Measurements from ENCODE around the gene CABYR.
"Not testable (repeated sequence)": the region's sequence is repeated elsewhere in the genome, so short reads cannot be mapped to it uniquely, and the experiment has no call there.

The CABYR gene

DNA sequence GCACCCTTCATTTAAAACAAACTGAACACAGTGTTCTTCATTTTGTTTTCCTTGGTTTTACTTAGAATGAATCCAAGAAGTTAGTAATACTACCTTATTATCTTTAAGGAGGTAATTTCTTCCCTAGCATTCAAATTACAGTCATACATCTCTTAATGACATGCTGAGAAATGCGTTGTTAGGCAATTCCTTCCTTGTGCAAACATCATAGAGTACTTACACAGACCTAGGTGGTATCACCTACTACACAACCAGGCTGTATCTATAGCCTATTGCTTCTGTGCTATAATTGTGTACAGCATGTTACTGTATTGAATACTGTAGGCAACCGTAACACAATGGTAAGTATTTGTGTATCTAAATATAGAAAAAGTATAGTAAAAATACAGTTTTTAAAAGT, 8.4 kb upstream of the CABYR start:
- DNase-seq = no peak

DNA sequence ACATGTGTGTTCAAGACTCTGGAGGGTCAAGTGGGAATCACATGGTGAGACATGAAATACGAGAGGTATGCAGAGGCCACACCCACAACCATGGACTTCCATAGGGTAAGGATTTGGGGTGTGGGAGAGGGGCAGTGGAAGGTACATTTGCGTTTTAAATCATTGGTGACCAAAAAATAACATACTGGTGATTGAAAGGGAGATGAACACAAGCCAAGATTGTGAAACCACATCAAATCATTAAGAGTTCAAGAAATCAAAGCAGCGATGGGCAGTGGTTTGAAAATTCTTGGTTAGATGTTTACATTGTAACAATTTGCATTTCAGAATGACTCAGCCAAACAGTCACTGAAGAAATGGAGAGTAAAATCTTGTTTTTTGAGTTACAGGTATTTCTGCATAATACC, 1.9 kb upstream of the CABYR start:
- DNase-seq = no peak

DNA sequence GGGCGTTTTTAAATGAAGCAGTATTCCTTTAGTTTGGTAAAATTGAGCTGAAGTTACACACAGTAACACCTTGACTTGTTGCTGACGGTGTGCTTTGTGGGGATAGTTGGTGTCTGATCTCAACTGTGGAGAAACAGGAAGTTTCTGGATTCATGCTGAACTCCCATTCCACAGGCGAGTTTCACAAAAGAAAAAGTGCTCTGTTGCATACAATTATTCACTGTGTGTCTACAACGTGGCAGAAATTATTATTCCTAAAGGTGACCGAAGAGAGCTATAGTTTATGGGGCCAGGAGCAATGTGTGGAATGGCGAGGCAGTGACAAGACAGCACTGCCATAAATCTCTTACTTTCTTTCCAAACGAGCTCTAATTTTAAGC, 463 bp upstream of the CABYR start:
- DNase-seq = no peak

DNA sequence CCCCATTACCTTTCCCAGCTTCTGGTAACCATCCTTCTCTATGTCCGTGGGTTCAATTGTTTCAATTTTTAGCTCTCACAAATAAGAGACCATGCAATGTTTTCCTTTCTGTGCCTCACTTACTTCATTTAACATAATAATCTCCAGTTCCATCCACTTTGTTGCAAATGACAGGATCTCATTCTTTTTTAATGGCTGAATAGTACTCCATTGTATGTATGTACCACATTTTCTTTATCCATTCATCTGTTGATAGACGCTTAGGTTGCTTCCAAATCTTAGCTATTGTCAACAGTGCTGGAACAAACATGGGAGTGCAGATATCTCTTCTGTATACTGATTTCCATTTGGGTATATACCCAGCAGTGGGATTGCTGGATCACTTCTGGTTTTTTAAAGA, 1.8 kb downstream of the CABYR start:
- no peak for DNase-seq

DNA sequence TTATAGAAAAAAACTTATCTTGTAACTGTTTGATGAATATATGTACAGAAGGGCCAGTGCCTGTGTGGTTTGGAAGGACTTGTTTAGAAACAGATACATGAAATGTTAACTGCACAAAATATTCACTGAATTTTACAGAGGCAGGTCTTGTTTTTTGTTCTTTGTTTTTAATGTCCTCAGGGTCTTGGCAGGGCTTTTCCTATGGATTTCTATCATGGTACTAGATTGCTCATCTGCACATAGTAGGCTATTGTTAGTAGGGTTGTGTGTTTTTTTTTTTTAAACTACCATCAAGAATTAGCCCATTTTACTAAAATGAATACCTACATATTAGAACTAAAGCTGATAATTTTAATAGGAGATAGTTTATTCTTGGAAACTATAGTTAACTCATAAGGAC, 3.5 kb downstream of the CABYR start:
- no peak for DNase-seq

DNA sequence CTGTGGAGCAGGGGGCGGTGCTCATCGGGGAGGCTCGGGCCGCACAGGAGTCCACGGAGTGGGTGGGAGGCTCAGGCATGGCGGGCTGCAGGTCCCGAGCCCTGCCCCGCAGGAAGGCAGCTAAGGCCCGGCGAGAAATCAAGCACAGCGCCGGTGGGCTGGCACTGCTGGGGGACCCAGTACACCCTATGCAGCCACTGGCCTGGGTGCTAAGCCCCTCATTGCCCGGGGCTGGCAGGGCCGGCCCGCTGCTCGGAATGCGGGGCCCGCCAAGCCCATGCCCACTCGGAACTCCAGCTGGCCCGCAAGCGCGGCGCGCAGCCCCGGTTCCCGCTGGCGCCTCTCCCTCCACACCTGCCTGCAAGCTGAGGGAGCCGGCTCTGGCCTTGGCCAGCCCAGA, 10.7 kb downstream of the CABYR start:
- not testable (repeated sequence) for DNase-seq

DNA sequence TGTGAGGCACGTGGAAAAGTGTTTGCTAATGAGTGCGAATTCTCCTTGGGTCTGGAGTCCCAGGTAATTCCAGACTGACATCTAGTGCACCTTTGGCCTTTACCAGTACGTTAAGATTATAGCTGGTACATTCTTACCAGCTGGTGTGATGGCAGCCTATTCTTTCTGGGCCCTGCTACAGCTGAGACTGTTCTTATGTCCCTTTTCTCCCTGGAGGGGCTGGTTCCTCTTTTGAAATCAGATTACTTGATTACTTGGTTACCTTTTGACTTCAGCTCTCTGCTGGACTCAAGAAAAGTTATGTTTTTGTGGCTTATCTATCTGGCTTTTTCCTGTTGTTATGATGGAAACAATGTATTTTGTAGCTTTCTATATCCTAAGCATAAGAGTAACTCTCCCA, 14.5 kb downstream of the CABYR start:
- no peak for DNase-seq

DNA sequence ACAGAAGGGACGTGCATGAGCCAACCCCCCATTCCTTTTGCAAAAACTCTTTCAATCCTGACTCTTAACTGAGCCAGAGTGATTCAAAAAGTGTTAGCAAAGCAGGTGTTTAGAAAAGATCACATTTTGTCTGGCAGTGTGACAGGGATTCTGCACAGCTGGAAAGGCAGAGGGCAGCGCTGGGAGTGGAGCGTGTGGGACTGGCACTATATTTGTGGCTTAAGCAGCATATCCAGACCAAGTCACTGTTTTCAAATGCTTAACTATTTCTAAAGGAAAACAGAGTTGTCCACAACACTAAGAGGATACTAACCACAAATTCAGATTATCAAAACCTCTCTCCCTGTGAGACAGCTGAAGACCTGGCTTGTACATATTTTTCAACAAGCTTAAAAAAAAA, 19.0 kb downstream of the CABYR start:
- no peak for DNase-seq

DNA sequence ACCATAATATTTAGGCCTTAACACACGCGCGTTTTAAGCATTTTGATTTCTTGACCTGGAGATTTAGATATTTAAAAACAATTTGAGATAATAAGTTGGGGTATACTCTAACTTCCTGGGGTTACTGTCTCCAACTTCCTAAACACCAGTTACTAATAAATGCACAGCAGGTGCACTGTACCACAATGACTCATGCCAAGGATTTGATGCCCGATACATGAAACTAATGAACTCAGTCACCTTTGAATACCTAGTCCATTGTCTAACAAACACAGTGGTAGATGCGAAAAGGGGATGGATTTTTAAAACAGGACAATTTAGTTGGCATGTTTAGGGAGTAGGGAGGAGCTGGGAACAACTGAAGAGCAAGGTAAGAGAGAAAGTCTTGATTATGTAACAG, 21.2 kb downstream of the CABYR start:
- DNase-seq = no peak

DNA sequence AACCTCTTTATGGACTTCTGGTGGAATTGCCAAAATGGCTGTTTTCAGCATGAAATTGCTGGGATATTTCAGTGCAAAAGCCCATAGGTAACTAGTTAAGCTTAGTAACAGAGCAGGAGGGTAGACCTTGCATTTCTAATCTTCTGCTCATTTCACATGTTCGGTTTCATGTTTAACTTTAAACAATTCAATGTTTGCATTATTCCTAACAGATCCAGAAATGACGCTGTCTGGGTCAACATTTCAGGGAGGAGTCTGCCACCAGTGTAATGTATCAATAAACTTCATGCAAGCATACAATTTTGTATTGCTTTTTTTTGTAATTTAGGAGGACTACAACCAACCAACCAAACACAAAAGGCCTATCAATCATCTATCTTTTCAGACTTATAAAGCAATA, 22.4 kb downstream of the CABYR start:
- no peak for DNase-seq

DNA sequence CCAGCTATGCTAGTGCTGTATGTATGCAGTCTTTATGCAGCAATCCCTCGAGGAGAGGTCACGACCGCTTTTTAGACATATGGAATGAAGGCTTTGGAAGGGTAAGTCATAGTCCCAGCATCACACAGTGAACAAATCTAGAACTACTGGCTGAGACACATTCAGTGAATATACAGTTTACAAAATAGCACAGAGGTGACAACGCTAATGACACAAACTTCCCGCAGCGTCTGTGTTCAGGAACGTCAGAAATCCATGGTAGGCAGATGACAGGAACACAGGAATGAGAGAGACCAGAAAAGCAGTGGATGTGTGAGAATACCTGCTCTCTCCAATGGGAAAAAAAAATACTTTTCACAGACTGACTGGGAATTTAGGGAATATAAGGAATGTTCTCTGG, 29.6 kb downstream of the CABYR start:
- DNase-seq = no peak

DNA sequence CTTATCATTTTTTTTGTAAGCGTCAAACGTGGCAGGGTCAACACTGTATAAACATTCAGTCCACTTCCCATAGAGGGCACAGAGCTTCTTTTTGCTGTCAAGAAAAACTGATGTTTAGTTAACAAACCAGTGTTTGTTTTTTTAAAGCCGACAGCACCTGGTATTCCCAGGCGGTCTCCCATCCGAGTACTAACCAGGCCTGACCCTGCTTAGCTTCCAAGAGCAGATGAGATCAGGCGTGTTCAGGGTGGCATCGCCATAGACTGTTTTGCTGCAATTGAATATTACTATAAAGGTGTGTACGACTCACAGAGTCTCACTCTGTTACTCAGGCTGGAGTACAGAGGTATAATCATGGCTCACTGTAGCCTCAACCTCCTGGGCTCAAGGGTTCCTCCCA, 31.5 kb downstream of the CABYR start:
- no peak for DNase-seq

DNA sequence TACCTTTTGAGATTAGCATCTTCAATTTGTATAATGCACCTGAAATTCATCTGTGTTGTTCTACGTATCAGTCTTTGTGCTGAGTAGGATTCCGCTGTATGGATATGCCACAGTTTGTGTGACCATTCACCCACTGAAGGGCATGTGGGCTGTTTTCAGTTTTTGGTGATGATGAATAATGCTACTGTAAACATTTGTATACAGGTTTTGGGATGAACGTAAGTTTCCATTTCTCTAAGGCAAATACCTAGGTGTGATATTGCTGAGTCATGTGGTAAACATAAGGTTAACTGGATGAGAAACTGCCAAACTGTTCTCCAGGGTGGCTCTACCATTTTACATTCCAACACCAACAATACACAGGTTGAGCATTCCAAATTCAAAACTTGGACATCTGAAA, 35.1 kb downstream of the CABYR start:
- no peak for DNase-seq

DNA sequence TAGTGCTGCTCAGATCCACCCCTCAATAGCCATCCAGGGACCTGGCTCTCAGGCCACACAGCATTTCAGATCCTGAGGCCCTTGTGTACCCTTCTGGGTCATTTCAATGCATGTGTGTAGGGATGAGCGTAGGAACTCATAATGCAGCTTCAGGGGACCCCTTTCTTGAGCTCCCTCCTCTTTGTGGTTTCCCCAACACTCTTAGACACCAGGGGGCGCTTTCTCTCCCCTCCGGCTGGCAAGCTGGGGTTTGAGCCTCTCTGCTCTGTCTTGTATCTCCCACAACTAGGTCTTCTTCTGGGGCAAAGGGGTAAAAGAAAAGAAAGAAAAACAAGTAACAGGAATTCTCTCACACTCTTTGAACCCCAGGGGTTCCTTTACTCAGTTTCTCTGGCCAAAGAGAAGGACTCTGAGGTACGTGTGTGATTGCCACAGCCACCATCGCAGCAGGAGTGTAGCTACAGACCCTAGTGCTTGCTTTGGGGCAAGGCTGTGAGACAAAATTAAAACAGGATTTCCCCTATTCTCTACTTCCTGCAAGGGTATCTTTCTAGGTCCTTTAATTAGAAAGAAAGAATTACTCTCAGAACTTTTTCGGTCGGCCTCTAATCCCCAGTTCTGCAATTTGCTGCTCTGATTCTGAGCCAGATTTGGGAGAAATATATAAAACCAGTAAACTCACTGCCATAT, 38.0 kb downstream of the CABYR start:
- peak; percentile 62 to 69 for DNase-seq

DNA sequence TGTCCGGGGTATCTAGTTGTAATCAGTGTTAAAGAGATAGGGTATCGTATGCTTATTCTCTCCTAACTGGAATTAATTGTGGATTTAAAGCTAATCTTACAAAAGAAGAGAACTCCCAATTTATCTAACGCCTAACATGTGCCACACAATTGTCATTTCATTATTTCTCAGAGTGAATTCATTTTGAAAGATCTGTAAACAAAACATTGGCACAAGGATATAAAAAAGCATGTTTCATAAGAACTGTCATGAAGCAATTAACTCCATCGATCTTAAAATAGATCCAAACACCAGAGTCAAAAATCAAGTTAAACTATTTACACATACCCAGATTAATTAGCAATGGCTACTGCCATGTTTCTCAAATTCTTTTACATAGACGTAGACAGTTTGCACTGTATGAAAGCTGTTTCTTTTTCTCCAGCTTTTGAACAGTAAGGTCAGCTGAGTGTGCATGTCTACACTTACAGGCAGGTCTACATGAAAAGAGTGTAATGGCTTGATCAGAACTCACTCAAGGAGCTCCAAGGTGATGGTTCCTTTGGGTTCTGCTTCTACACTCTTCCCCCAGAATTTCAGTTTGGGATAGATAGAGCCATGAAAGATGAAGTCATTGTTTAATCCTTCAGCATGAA, 38.8 kb downstream of the CABYR start:
- DNase-seq = no peak

DNA sequence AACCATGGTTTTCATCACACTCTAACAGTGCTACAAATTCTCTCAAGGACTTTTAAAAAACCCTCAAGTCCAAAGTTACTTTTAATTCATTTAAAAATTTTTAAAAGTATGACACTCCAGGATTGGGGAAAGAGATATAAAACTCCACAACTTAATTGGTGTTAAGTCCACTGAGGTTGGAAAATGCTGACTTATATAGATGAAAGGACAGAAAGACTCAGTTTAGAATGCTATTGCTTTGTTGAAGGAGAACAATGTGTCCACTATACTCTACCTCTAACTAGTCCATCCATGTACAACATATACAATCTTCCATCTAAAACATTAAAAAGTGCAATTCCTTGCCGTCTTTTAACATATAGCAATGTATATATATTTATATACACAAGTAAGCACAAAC, 41.2 kb downstream of the CABYR start:
- no peak for DNase-seq

DNA sequence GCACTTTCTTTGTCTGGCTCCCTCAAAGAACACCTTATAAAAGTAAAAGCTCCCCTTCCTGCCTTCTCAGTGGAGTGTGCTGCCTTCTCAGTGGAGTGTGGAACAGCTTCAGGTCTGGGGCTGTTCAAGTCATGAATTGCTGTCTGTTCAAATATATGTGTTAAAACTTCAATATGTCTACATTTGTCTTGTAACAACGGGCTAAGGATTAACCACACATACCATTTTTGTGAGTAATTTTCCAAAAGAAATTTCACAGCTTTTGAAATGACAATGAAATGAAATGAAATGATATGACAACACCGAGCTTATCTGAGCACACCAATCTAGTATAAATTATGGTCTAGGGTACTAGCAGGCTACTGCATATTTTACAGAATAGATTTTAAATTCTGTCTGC, 42.9 kb downstream of the CABYR start:
- DNase-seq = no peak

DNA sequence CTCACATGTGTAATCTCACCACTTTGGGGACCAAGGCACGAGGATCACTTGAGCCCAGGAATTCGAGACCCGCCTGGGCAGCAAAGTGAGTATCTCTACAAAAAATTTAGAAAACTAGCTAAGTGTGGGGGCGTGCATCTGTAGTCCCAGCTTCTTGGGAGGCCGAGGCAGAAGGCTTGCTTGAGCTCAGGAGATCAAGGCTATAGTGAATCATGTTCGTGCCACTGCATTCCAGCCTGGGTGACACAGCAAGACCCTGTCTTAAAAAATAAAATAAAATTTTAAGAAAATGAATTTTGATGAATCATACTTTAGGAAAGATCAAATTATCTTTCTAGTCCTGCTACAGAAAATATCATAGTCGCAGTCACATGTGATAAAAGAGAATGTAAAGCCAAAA, 46.9 kb downstream of the CABYR start:
- DNase-seq = no peak

DNA sequence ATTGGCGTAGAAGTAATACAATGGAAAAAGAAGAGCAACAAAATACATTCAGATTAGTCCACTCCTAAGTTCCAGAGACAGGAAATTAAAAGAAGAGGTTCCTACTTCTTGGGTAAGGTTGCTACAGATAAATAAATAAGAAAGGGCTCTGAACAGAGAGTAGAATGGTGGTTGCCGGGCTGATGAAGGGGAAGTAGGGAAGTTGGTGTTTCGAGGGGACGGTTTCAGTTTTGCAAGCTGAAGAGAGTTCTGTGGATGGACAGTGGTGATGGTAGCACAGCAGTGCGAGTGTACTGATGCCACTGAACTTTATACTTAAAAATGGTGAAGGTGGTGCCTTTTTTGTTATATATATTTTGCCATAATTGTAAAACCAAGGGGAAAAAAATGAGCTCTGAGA, 48.2 kb downstream of the CABYR start:
- peak; percentile 21 to 33 for DNase-seq

DNA sequence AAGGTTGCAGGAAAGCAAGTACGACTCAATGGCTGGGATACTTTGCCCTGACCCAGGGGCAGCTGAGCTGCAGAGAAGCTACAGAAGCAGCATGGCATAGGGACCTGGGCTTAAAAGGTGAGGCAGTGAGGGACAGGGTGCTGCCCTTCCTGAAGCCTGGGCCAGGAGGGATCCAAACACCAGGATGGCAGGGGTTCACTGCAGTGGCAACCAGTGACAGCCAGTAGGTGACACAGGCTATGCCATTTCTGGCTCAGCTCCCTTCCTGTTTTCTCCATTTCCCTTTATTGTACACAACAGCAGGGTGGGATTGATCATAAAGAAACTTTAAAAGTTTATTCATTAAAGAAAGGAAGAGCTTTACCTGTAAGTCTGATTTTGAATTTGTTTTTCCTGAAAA, 48.8 kb downstream of the CABYR start:
- no peak for DNase-seq

DNA sequence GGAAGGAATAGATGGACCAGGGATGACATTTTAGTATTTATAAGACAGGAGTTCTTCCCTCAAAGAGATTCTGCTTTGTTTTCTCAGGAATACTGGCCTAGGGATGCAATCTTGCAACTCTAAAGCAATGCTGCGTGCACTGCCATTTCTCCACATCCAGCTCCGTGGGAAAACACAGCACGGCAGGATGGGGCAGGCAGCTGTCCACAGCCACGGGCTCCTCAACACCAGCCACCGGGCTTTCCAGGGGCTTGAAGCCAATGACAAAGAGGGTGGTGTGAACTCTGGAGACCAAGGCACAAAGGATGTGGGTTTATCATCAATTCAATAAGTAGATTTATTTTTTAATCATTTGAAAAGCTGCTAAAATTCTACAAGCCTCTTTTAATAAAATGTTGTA, 49.3 kb downstream of the CABYR start:
- DNase-seq = no peak

DNA sequence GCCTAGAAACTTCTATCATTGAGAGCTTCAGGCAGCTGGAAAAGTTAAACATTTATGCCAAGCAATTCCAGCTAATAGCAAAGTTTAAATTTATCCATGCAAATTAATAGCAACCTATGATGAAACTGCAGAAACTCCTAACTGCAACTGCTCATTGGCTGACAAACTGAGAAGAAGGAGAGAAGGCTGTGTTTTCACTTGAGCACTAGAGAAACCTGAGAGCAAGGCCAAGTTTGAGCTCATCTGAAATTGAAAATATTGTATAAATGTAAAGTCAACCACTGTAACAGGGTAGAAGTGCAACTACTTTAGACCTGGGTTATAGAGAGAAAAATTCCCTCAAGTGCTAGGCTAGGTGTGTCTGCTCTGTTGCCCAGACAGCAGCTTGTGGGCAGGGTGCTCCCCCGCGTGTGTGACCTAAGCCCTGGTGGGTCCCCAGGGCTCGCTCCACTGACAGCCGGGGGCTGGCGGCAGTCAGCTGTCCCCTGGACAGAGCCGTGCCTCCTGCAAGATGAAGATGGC, 50.2 kb downstream of the CABYR start:
- DNase-seq = no peak

DNA sequence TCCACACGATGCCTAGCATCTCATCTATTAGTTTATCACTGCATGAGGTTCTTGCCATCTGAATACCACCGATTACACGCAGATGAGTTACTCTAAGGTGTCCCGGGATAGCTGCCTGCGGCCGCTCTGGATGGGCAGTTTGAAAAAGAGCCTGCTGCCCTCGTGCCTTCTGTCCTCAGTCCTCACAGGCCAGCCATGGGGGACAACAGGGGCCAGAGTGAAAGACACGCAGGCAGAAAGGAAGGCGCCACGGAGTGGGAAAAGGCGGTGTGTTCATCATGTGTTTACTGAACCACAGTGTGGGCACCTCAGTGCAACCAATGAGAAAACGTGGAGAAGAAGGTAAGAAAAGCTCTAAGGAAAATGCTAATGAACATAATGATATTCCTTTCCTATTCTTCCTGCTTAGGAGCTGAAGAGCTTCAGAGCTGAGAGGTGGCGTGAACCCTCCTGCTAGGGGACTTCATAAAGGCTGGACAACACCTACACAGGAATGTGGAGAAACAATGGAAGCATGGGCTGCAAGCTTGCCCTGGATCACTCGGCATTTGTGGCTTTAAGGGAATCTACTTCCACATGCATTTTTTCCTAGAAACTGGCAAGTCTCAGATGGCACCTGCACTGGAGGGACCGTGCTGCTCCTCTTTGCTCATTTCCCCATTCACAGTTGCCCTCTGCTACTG, 50.9 kb downstream of the CABYR start:
- DNase-seq = no peak

DNA sequence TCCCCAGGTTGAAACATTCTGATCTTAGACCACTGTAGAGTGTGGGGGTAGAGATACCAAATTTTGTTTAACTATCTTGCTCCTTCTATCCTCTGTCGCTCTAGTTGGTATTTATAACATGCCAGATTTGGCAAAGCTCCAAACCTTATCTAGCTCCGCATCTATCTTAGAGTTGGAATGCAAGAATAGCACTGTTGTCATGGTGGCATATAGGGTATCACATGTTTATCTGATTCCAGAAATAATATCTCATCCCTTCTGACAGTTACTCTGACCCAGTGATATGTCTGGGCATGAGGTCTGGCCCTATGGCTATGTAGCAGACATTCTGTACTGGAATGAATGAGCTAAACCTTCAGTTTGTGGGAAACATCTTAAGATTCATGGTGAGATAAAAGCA, 51.7 kb downstream of the CABYR start:
- no peak for DNase-seq

Data from Kasumi-1 (cell line).